Activated B cell treated with CpG ODN at 0.5 μM for 24 hours (primary cell): ENCODE data around the gene FANCC. TPM values are rescaled to one million over a fixed set of nuclear protein-coding genes. Genes with fewer than 3 reads are reported as not detected.
"Not testable (repeated sequence)": the region's sequence is repeated elsewhere in the genome, so short reads cannot be mapped to it uniquely, and the experiment has no call there.

Experiments
- ATAC-seq: fragments of 200-7000 bp; cut with Tn5 transposase; one replicate; pipeline ENCODE4 v1.10.0; 2021; ENCODE audit warnings: low read depth, mild to moderate bottlenecking, moderate library complexity
- CTCF ChIA-PET: fragments of 350-600 bp; sonication (Branson Sonifier 250); formaldehyde crosslinking; loops from one replicate; lab custom pipeline; 2021; ENCODE audit warnings: antibody characterized with exemption; lab: Charles Lee
- POLR2A ChIA-PET: fragments of 350-600 bp; sonication (Branson Sonifier 250); formaldehyde crosslinking; loops from one replicate; lab custom pipeline; 2021; ENCODE audit warnings: antibody characterized with exemption; lab: Charles Lee
- DNase-seq: peaks from one replicate; pipeline ENCODE4 v3.0.0; 2022
- H3K27ac Mint-ChIP-seq: one replicate; pipeline ENCODE4 v1.8.0; 2020; ENCODE audit warnings: mixed read lengths
- H3K27me3 Mint-ChIP-seq: one replicate; pipeline ENCODE4 v1.8.0; 2021; ENCODE audit warnings: mixed read lengths
- H3K36me3 Mint-ChIP-seq: one replicate; pipeline ENCODE4 v1.8.0; 2021; ENCODE audit warnings: low read depth, mixed read lengths
- H3K4me1 Mint-ChIP-seq: one replicate; pipeline ENCODE4 v1.8.0; 2021; ENCODE audit warnings: mixed read lengths
- H3K4me3 Mint-ChIP-seq: one replicate; pipeline ENCODE4 v1.8.0; 2020; ENCODE audit warnings: mild to moderate bottlenecking, mixed read lengths
- H3K9me3 Mint-ChIP-seq: one replicate; pipeline ENCODE4 v1.8.0; 2020; ENCODE audit warnings: mixed read lengths
- intact Hi-C: fragments of 100-400 bp; cut with micrococcal nuclease; formaldehyde crosslinking; loops from one replicate; pipeline ENCODE4 v1.15.1; 2024
- total RNA-seq: library from RNA; stranded (reverse); gene quantifications from 2 replicates; pipeline ENCODE4 v1.2.3, GENCODE V29; 2022
- TF ChIP-seq, protein P1 (sequence below): fragments of 200-600 bp; IDR thresholded peaks from one replicate; pipeline ENCODE4 v1.8.0; 2022; ENCODE audit warnings: antibody characterized with exemption, mild to moderate bottlenecking

FANCC gene
- total RNA-seq, 1 donor from 2014 or later, result 11.4 TPM

GRCh38 chr9:95207403-95207802, 110.1 kb downstream of the FANCC start:
- DNase-seq (no peak), ATAC-seq (no peak)
- H3K9me3 Mint-ChIP-seq, result no peaks in the 10 kb centered on the region
- intact Hi-C loops, result no loop called here
- H3K36me3 Mint-ChIP-seq, result no peaks in the 10 kb centered on the region
- no peaks in the 10 kb centered on the region for H3K27me3 Mint-ChIP-seq
- ChIA-PET POLR2A (no interaction called here), CTCF (no interaction called here)
- TF ChIP-seq, protein P1, sequence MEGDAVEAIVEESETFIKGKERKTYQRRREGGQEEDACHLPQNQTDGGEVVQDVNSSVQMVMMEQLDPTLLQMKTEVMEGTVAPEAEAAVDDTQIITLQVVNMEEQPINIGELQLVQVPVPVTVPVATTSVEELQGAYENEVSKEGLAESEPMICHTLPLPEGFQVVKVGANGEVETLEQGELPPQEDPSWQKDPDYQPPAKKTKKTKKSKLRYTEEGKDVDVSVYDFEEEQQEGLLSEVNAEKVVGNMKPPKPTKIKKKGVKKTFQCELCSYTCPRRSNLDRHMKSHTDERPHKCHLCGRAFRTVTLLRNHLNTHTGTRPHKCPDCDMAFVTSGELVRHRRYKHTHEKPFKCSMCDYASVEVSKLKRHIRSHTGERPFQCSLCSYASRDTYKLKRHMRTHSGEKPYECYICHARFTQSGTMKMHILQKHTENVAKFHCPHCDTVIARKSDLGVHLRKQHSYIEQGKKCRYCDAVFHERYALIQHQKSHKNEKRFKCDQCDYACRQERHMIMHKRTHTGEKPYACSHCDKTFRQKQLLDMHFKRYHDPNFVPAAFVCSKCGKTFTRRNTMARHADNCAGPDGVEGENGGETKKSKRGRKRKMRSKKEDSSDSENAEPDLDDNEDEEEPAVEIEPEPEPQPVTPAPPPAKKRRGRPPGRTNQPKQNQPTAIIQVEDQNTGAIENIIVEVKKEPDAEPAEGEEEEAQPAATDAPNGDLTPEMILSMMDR, result no peak
- H3K4me3 Mint-ChIP-seq, result no peak overlapping the region
- no peak overlapping the region for H3K27ac Mint-ChIP-seq
- H3K4me1 Mint-ChIP-seq, result no peaks in the 10 kb centered on the region

- no peak for ATAC-seq
- intact Hi-C loops, result no loop called here
- Mint-ChIP-seq H3K9me3 (no peaks in the 10 kb centered on the region), H3K27me3 (no peaks in the 10 kb centered on the region), H3K4me1 (no peaks in the 10 kb centered on the region), H3K36me3 (no peaks in the 10 kb centered on the region), H3K4me3 (no peak overlapping the region), H3K27ac (no peak overlapping the region)
- ChIA-PET CTCF (no interaction called here), POLR2A (no interaction called here)
- no peak for DNase-seq
- TF ChIP-seq, protein P1, result no peak
Measured at GRCh38 chr9:95206143-95206542, 111.4 kb downstream of the FANCC start.

DNA sequence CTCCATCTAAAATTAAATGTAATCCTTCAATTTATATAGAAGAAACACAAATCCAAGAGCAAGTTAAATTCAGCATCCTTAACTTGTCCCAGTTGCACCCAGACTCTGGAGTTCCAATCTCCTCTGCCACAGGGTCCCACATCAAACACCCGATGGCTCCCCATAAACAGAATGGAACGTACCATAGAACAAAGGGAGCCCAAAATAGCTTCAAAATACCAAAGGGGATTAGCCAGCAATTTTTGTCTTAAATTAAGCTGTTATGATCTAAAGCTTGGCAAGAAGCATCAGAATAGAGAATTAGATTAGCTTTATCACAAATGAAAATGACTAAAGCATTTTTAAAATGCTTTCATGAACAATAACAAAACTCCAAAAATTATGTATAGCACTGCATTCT, 112.8 kb downstream of the FANCC start:
- no peak overlapping the region for H3K4me3 Mint-ChIP-seq
- H3K27me3 Mint-ChIP-seq, result no peaks in the 10 kb centered on the region
- H3K4me1 Mint-ChIP-seq, result no peaks in the 10 kb centered on the region
- no peaks in the 10 kb centered on the region for H3K9me3 Mint-ChIP-seq
- POLR2A ChIA-PET, result no interaction called here
- TF ChIP-seq, protein P1, result no peak
- no peak for ATAC-seq
- CTCF ChIA-PET, result no interaction called here
- no peak for DNase-seq
- no peak overlapping the region for H3K27ac Mint-ChIP-seq
- intact Hi-C loops, result no loop called here
- H3K36me3 Mint-ChIP-seq, result no peaks in the 10 kb centered on the region

- CTCF ChIA-PET, result no interaction called here
- POLR2A ChIA-PET, result no interaction called here
- TF ChIP-seq, protein P1, result no peak
- no peak for ATAC-seq
- no peaks in the 10 kb centered on the region for H3K9me3 Mint-ChIP-seq
- no peaks in the 10 kb centered on the region for H3K4me1 Mint-ChIP-seq
- intact Hi-C loops, result no loop called here
- H3K27me3 Mint-ChIP-seq, result no peaks in the 10 kb centered on the region
- H3K36me3 Mint-ChIP-seq, result no peaks in the 10 kb centered on the region
- no peak overlapping the region for H3K27ac Mint-ChIP-seq
- H3K4me3 Mint-ChIP-seq, result no peak overlapping the region
- no peak for DNase-seq
Measured at GRCh38 chr9:95204310-95204709, 113.2 kb downstream of the FANCC start.

- POLR2A ChIA-PET, CTCF ChIA-PET, intact Hi-C loops, H3K4me3 Mint-ChIP-seq, H3K36me3 Mint-ChIP-seq, H3K27ac Mint-ChIP-seq, DNase-seq, H3K9me3 Mint-ChIP-seq, H3K27me3 Mint-ChIP-seq, ATAC-seq, H3K4me1 Mint-ChIP-seq: not testable (repeated sequence)
Measured at GRCh38 chr9:95203019-95203418, 114.5 kb downstream of the FANCC start.

GRCh38 chr9:95202076-95202681, 115.3 kb downstream of the FANCC start:
- Mint-ChIP-seq H3K27ac (no peak overlapping the region), H3K27me3 (no peaks in the 10 kb centered on the region), H3K4me3 (no peak overlapping the region), H3K9me3 (no peaks in the 10 kb centered on the region), H3K36me3 (no peaks in the 10 kb centered on the region), H3K4me1 (no peaks in the 10 kb centered on the region)
- ATAC-seq (no peak), DNase-seq (no peak)
- intact Hi-C loops, result no loop called here
- TF ChIP-seq, protein P1, result no peak
- POLR2A ChIA-PET, result no interaction called here
- CTCF ChIA-PET, result no interaction called here
